GM19468 (cell line): ENCODE measurements around the gene ZCCHC3.
"Not testable (repeated sequence)": the region's sequence is repeated elsewhere in the genome, so short reads cannot be mapped to it uniquely, and the experiment has no call there.

Experiments
- ATAC-seq: cut with Tn5 transposase; IDR thresholded peaks from one replicate; pipeline ENCODE4 v1.9.1; 2021; ENCODE audit warnings: mild to moderate bottlenecking, moderate library complexity, moderate number of reproducible peaks; ENCODE audit not compliant: unreplicated experiment; ENCODE audit errors: extremely low read depth

The ZCCHC3 gene

GRCh38 chr20:334578-334977 lies 37.2 kb downstream of the ZCCHC3 start:
- ATAC-seq: no peak

DNA sequence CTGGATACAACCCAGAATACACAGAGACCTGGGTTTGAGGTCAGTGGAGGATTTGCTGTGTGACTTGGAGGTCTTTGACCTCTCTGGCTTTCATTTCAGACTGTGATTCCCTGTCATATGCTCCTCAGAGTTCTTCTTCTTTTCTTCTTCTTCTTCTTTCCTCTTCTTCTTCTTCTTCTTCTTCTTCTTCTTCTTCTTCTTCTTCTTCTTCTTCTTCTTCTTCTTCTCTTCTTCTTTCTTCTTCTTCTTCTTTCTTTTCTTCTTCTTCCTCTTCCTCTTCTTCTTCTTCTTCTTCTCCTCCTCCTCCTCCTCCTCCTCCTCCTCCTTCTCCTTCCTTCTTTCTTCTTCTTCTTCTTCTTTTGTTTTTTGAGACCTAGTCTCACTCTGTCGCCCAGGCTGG lies 38.7 kb downstream of the ZCCHC3 start:
- not testable (repeated sequence) for ATAC-seq

DNA sequence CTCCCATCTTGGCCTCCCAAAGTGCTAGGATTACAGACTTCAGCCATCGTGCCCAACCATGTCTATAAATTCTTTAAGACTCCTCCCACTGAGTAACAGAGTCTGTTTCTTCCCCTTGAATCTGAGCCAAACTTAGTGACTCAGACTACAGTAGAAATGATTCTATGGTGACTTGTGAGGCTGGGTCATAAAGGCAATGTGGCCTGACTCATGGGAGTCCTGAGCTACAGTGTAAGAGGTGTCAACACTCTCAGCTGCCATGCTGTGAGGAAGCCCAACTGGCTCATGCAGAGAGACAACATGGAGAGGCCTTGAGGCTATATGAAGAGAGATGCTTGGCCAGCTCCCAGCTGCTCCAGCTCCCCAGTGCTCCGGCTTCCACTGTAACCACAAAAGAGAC lies 44.3 kb downstream of the ZCCHC3 start:
- ATAC-seq: no peak

DNA sequence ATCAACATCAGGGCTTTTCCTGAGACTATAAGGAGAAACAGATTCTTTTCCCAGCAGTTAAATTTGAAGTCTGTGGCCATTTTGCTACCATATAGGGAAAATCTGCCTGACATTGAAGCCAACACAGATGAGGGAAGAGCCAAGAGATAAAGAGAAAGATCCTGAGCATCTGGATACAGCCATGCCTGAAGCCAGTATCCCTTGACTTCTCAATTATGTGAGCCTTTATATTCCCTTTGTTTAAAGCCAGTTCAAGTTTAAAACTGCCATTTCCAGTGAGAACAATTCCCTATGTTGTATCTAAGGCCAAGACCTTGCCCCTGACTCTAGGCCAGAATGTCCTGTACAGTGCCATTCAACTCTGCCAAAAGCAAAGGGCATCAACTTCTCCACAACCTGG lies 45.7 kb downstream of the ZCCHC3 start:
- no peak for ATAC-seq

GRCh38 chr20:346033-346639 lies 48.8 kb downstream of the ZCCHC3 start:
- ATAC-seq: no peak

- no peak for ATAC-seq
These were observed 49.4 kb downstream of the ZCCHC3 start, which contains the start of gene NRSN2 for GRCh38 chr20:346640-347316. Gene NRSN2, plus strand, starts transcription at chr20:347111. Its CDS starts 2,533 bp downstream, at chr20:349644.

- ATAC-seq: no peak
These were observed 49.9 kb downstream of the ZCCHC3 start for GRCh38 chr20:347317-347639.

- peak; percentile 33 for ATAC-seq
These were observed 50.5 kb downstream of the ZCCHC3 start for GRCh38 chr20:347640-348484.

- ATAC-seq: no peak
These were observed 51.8 kb downstream of the ZCCHC3 start for GRCh38 chr20:348972-349841.
